Neural crest cell (in vitro differentiated cells): ENCODE results near the gene CST4. TPM values are rescaled to one million over a fixed set of nuclear protein-coding genes. Genes with fewer than 3 reads are reported as not detected.

Source experiments
- DNase-seq: peaks from one replicate; pipeline ENCODE4 v3.0.0; 2021; ENCODE audit warnings: low read depth, mixed read lengths, low spot score
- H3K27ac Mint-ChIP-seq: one replicate; pipeline ENCODE4 v1.8.0; 2021; ENCODE audit warnings: mild to moderate bottlenecking, mixed read lengths; ENCODE audit not compliant: unreplicated experiment
- H3K27me3 Mint-ChIP-seq: 2 replicates; pipeline ENCODE4 v1.8.0; 2021; ENCODE audit warnings: low read depth, mild to moderate bottlenecking, mixed read lengths
- H3K36me3 Mint-ChIP-seq: 2 replicates; pipeline ENCODE4 v1.8.0; 2021; ENCODE audit warnings: low read depth, mild to moderate bottlenecking, mixed read lengths
- H3K4me1 Mint-ChIP-seq: 2 replicates; pipeline ENCODE4 v1.8.0; 2021; ENCODE audit warnings: mixed read lengths
- H3K4me3 Mint-ChIP-seq: one replicate; pipeline ENCODE4 v1.8.0; 2021; ENCODE audit warnings: mild to moderate bottlenecking, mixed read lengths
- H3K9me3 Mint-ChIP-seq: 2 replicates; pipeline ENCODE4 v1.8.0; 2021; ENCODE audit warnings: mixed read lengths
- CTCF ChIP-seq: fragments of 200-600 bp; sonication (generic); conservative IDR thresholded peaks from 2 replicates; pipeline ENCODE4 v1.5.0; 2021; ENCODE audit warnings: antibody characterized with exemption, mild to moderate bottlenecking
- total RNA-seq: library from RNA; stranded (reverse); gene quantifications from 2 replicates; pipeline ENCODE4 v1.2.1, GENCODE V29; 2021

Gene CST4
- total RNA-seq, 1 donor from 2014 or later: not detected

DNA sequence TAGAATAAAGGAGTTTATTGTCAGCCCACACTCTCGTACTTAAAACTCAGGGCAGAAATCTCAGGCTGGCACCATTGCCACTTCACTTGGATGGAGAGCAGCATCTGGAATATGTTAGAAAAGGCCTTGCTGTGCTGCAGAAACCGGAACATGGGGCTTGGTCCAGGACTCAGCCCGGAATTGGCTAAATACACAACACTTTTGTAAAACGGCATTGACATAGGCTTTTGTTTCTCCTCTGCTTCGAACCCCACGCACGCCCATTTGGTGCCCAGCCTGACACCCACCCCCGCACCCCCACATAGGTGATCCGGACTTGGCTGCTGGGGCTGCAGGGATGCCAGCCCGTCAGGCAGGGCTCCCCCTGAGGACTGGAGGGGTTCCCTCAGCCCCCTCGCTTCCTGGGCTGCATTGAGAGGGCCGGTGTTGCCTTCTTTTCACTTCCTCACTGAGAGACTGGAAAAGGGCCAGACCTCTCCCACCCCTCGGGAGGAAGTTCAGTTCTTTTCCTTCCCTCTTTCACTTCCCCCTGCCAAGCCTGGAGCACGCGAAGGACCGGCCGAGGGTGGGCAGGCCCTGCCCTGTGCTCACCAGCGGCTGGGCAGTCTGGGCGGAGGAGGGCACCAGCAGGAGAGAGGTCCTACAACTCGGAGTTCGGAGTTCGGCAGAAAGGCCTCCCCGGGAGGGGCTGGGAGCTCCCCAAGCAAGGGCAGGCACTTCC lies 33.2 kb downstream of the CST4 start:
- no peak overlapping the region for H3K27ac Mint-ChIP-seq
- H3K36me3 Mint-ChIP-seq: no peaks in the 10 kb centered on the region
- TF ChIP-seq CTCF: no peak
- no peaks in the 10 kb centered on the region for H3K27me3 Mint-ChIP-seq
- H3K9me3 Mint-ChIP-seq: no peaks in the 10 kb centered on the region
- no peak for DNase-seq
- H3K4me1 Mint-ChIP-seq: no peaks in the 10 kb centered on the region
- no peak overlapping the region for H3K4me3 Mint-ChIP-seq

DNA sequence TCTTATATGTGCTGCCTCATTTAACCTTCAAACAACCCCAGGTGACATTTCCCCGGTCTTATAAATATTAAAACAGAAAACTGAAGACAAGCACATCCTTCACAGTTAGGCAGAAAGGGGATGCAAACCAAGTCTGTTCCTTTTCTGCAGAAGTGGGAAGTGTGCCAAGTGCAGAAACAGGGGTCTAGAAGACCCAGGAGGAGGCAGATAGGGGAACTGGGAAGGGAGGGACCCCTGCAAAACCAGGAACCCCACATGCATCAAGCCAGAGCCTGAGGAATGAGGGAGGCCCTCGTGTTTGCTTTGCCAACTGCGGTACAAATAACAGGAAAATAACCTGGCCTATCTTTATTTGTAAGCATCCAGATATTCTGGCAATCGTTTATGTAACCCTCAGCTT lies 34.1 kb downstream of the CST4 start:
- DNase-seq: no peak
- no peak overlapping the region for H3K27ac Mint-ChIP-seq
- H3K4me3 Mint-ChIP-seq: no peak overlapping the region
- H3K9me3 Mint-ChIP-seq: no peaks in the 10 kb centered on the region
- no peaks in the 10 kb centered on the region for H3K27me3 Mint-ChIP-seq
- no peaks in the 10 kb centered on the region for H3K36me3 Mint-ChIP-seq
- TF ChIP-seq CTCF: no peak
- H3K4me1 Mint-ChIP-seq: no peaks in the 10 kb centered on the region

DNA sequence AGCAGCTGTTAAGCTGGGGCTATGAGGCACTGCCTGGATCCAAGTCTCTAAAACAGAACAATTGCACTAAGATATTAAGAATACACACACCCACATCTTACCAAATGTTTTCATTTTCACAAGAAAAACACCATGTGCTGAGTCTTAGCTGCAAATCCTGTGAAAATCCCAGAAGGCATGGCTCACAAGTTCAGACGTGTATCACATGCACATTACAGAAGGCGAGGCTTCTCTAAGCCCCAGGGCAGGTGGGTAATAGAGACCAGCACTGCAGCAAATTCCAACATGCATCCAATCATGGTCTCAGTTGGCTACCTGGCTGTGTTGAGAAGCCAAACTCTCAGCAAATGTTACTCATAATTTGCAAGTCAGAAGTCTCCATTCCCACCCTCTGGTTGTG lies 34.8 kb downstream of the CST4 start:
- Mint-ChIP-seq H3K4me1 (no peaks in the 10 kb centered on the region), H3K4me3 (no peak overlapping the region), H3K9me3 (no peaks in the 10 kb centered on the region), H3K27ac (no peak overlapping the region), H3K36me3 (no peaks in the 10 kb centered on the region), H3K27me3 (no peaks in the 10 kb centered on the region)
- DNase-seq: no peak
- no peak for TF ChIP-seq CTCF

DNA sequence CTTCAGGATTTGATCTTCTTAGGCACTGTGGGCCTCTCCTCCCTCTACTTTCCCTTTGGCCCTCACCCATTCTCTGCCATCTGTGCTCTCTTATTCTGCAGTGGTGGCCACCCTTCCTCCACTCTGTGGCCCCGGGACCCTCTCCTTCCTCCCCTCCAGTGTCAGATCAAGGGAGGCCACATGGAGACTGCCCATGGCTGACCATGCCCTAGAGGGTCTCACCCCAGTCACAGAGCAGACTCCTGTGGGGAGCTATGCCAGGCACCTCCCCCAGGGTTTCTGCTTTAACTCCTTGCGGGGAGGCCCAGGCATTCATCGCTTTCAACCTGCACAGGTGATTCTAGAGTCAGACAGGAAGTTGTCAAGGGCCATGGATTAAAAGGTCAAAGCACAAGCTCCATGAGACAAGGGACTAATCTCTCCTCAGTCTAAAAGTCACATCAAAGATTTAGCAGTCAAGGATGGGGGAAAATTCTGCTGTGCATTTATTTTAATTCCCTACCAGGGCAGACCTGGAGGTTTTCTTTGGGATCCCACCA lies 35.4 kb downstream of the CST4 start:
- Mint-ChIP-seq H3K4me3 (no peak overlapping the region), H3K4me1 (no peaks in the 10 kb centered on the region), H3K36me3 (no peaks in the 10 kb centered on the region), H3K27ac (peak overlapping the region; percentile 35), H3K9me3 (no peaks in the 10 kb centered on the region), H3K27me3 (no peaks in the 10 kb centered on the region)
- TF ChIP-seq CTCF: no peak
- DNase-seq: no peak

DNA sequence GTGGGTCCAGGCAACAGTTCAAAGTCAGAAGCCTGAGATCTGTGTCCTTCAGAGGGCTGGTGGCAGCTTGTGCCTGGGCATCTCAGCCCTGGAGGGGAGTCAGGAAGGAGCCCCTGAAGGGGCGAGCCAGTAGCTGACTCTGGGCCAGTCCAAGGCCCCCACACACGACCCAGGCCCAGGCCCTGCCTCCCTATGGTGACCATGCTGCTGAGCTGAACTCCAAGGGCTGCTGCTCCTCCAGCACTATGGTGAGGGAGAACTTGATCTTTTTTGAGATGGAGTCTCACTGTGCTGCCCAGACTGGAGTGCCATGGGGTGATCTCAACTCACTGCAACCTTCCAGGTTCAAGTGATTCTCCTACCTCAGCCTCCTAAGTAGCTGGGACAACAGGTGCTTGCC lies 35.9 kb downstream of the CST4 start:
- H3K36me3 Mint-ChIP-seq: no peaks in the 10 kb centered on the region
- no peaks in the 10 kb centered on the region for H3K4me1 Mint-ChIP-seq
- H3K27ac Mint-ChIP-seq: no peak overlapping the region
- no peak for DNase-seq
- H3K9me3 Mint-ChIP-seq: no peaks in the 10 kb centered on the region
- no peak for TF ChIP-seq CTCF
- H3K27me3 Mint-ChIP-seq: no peaks in the 10 kb centered on the region
- no peak overlapping the region for H3K4me3 Mint-ChIP-seq
